Measurements from ENCODE around the gene LYPD4.

Gene LYPD4

GRCh38 chr19:41839211-41839610, 5.3 kb downstream of the LYPD4 start:
- no peak for TF ChIP-seq CTCF (conservative IDR thresholded peaks at IDR 0.05; ENCODE audit: low read depth, low read length)
- no peak for DNase-seq (ENCODE audit: low read depth)
- H3K4me3 ChIP-seq (ENCODE audit: low read depth, low read length) = no peak overlapping the region

- no peak overlapping the region for H3K4me3 ChIP-seq (ENCODE audit: low read depth, low read length)
- DNase-seq (ENCODE audit: low read depth) = no peak
- TF ChIP-seq CTCF (conservative IDR thresholded peaks at IDR 0.05; ENCODE audit: low read depth, low read length) = no peak
These were observed 6.3 kb downstream of the LYPD4 start for GRCh38 chr19:41837981-41838708.

GRCh38 chr19:41821003-41821735, 23.3 kb downstream of the LYPD4 start:
- no peak overlapping the region for H3K4me3 ChIP-seq (ENCODE audit: low read depth, low read length)
- peak; percentile 58 for DNase-seq (ENCODE audit: low read depth)
- TF ChIP-seq CTCF (conservative IDR thresholded peaks at IDR 0.05; ENCODE audit: low read depth, low read length) = peak; percentile 74

- DNase-seq (ENCODE audit: low read depth) = no peak
- no peak overlapping the region for H3K4me3 ChIP-seq (ENCODE audit: low read depth, low read length)
- no peak for TF ChIP-seq CTCF (conservative IDR thresholded peaks at IDR 0.05; ENCODE audit: low read depth, low read length)
These were observed 27.7 kb downstream of the LYPD4 start for GRCh38 chr19:41816761-41817160.

GRCh38 chr19:41815301-41815700, 29.2 kb downstream of the LYPD4 start:
- no peak overlapping the region for H3K4me3 ChIP-seq (ENCODE audit: low read depth, low read length)
- TF ChIP-seq CTCF (conservative IDR thresholded peaks at IDR 0.05; ENCODE audit: low read depth, low read length) = no peak
- no peak for DNase-seq (ENCODE audit: low read depth)

- no peak overlapping the region for H3K4me3 ChIP-seq (ENCODE audit: low read depth, low read length)
- DNase-seq (ENCODE audit: low read depth) = no peak
- no peak for TF ChIP-seq CTCF (conservative IDR thresholded peaks at IDR 0.05; ENCODE audit: low read depth, low read length)
These were observed 30.6 kb downstream of the LYPD4 start for GRCh38 chr19:41813911-41814310.

All from choroid plexus epithelial cell (primary cell).